ENCODE measurements around the gene ADAM19.

- TF ChIP-seq POLR2AphosphoS5 (IDR thresholded peaks at IDR 0.05; ENCODE audit: low read depth, low read length): no peak
- no peak for TF ChIP-seq POLR2A (IDR thresholded peaks at IDR 0.05; ENCODE audit: low read depth, low read length)
These were observed 41.2 kb upstream of the ADAM19 start for GRCh38 chr5:157616785-157617184.

Data from GM12892 (cell line).